Endothelial cell of umbilical vein (primary cell): Measurements from ENCODE around the gene CCS. TPM values are rescaled to one million over a fixed set of nuclear protein-coding genes. Genes with fewer than 3 reads are reported as not detected.

ENCODE experiments used
- BruUV-seq: library from RNA; stranded (reverse); fragments of 400-500 nt; replicated peaks from 2 replicates; lab custom pipeline; 2021; lab: Mats Ljungman, UMichigan
- CTCF ChIA-PET: fragments of 300-600, 350-600 bp; sonication (Branson Sonifier 250); formaldehyde crosslinking; loops from one replicate; lab custom pipeline; 2021; ENCODE audit warnings: antibody characterized with exemption, inconsistent platforms; lab: Charles Lee
- POLR2A ChIA-PET: fragments of 300-600, 350-600 bp; sonication (Branson Sonifier 250); formaldehyde crosslinking; loops from one replicate; lab custom pipeline; 2021; ENCODE audit warnings: antibody characterized with exemption, inconsistent platforms; lab: Charles Lee
- DNase-seq: peaks from one replicate; pipeline ENCODE4 v3.0.0-alpha.2; 2011; ENCODE audit warnings: low read depth, low spot score
- FAIRE-seq: peaks from 2 replicates; lab custom pipeline; 2011; peaks lifted over from hg19 to GRCh38; lab: Jason Lieb, UNC
- H2AFZ ChIP-seq: 2 replicates; pipeline ENCODE4 v1.6.0; 2012; ENCODE audit warnings: low read depth, low read length, control low read depth, inconsistent platforms
- H3K27ac ChIP-seq: 2 replicates; pipeline ENCODE4 v1.5.1; 2011; ENCODE audit warnings: low read depth, mild to moderate bottlenecking, control low read depth, low read length, moderate library complexity; ENCODE audit not compliant: insufficient read depth
- H3K27me3 ChIP-seq, 2 experiments: 2 replicates each; pipeline versions ENCODE4 v1.6.0 to v1.6.1; 2011; ENCODE audit warnings: low read length in 2 of 2, mixed read lengths in 1 of 2; ENCODE audit not compliant: control insufficient read depth in 2 of 2, insufficient read depth in 2 of 2
- H3K36me3 ChIP-seq, 2 experiments: 2 replicates in 1 of 2; 3 replicates in 1 of 2; pipeline ENCODE4 v1.5.1; 2011; ENCODE audit warnings: low read length in 2 of 2, mild to moderate bottlenecking in 1 of 2, moderate library complexity in 1 of 2; ENCODE audit not compliant: control insufficient read depth in 2 of 2, insufficient read depth in 2 of 2; ENCODE audit errors: extremely low read depth in 1 of 2
- H3K4me1 ChIP-seq: 3 replicates; pipeline ENCODE4 v1.5.1; 2011; ENCODE audit warnings: mild to moderate bottlenecking, low read length; ENCODE audit not compliant: control insufficient read depth, insufficient read depth; ENCODE audit errors: extremely low read depth
- H3K4me2 ChIP-seq: 2 replicates; pipeline ENCODE4 v1.6.1; 2011; ENCODE audit warnings: low read length, control low read depth, mixed read lengths; ENCODE audit not compliant: insufficient read depth
- H3K4me3 ChIP-seq, 3 experiments: fragments of 200-600 bp in 1 of 3; sonication (generic), shearing (Covaris generic) in 1 of 3; replicated peaks in 1 of 3; 2 replicates each; pipeline ENCODE4 v1.5.1; 2011 to 2016; ENCODE audit warnings: control low read depth in 3 of 3, low read length in 3 of 3, mild to moderate bottlenecking in 2 of 3, inconsistent platforms in 1 of 3, low read depth in 1 of 3, moderate library complexity in 1 of 3; ENCODE audit not compliant: insufficient read depth in 1 of 3
- H3K79me2 ChIP-seq: 2 replicates; pipeline ENCODE4 v1.6.0; 2012; ENCODE audit warnings: low read length, inconsistent platforms; ENCODE audit not compliant: control insufficient read depth, insufficient read depth
- H3K9ac ChIP-seq: replicated peaks from 2 replicates; pipeline ENCODE3; 2011; ENCODE audit warnings: low read length, control low read depth; ENCODE audit not compliant: insufficient read depth; ENCODE audit errors: extremely low read depth
- H3K9me1 ChIP-seq: replicated peaks from 3 replicates; pipeline ENCODE4 v1.6.0; 2011; ENCODE audit warnings: mild to moderate bottlenecking, low read length; ENCODE audit not compliant: control insufficient read depth, insufficient read depth; ENCODE audit errors: extremely low read depth
- H3K9me3 ChIP-seq: replicated peaks from 2 replicates; pipeline ENCODE4 v1.5.1; 2012; ENCODE audit warnings: low read length, inconsistent platforms; ENCODE audit not compliant: control insufficient read depth, insufficient read depth
- H4K20me1 ChIP-seq: replicated peaks from 2 replicates; pipeline ENCODE3; 2011; ENCODE audit warnings: mild to moderate bottlenecking, low read length; ENCODE audit not compliant: control insufficient read depth, insufficient read depth; ENCODE audit errors: extremely low read depth
- EZH2 ChIP-seq: IDR thresholded peaks from 2 replicates; pipeline ENCODE4 v1.6.1; 2012; ENCODE audit warnings: borderline replicate concordance, low read depth, mild to moderate bottlenecking, moderate library complexity, low read length, inconsistent platforms; ENCODE audit not compliant: severe bottlenecking
- FOS ChIP-seq: IDR thresholded peaks from 2 replicates; pipeline ENCODE4 v1.6.1; 2011; ENCODE audit warnings: mild to moderate bottlenecking, low read length, moderate library complexity, borderline replicate concordance; ENCODE audit not compliant: insufficient read depth
- GATA2 ChIP-seq: IDR thresholded peaks from 2 replicates; pipeline ENCODE4 v1.7.0; 2011; ENCODE audit warnings: low read depth, mild to moderate bottlenecking, moderate library complexity, mixed read lengths, low read length; ENCODE audit not compliant: insufficient read length, insufficient read depth
- MYC ChIP-seq: IDR thresholded peaks from one replicate; pipeline ENCODE4 v1.6.1; 2011; ENCODE audit warnings: mild to moderate bottlenecking, low read depth, low read length
- POLR2A ChIP-seq: IDR thresholded peaks from 2 replicates; pipeline ENCODE4 v1.6.1; 2012; ENCODE audit warnings: low read depth, mild to moderate bottlenecking, control low read depth, low read length
- POLR2AphosphoS5 ChIP-seq: IDR thresholded peaks from 2 replicates; pipeline ENCODE4 v1.6.1; 2012; ENCODE audit warnings: low read depth, mild to moderate bottlenecking, control low read depth, low read length, moderate library complexity; ENCODE audit not compliant: insufficient read depth
- dilution Hi-C: fragments of 300-500 bp; cut with MboI; formaldehyde crosslinking; loops from one replicate; pipeline ENCODE4 v1.15.0; 2019; ENCODE audit warnings: low sequenced_read_pairs; ENCODE audit not compliant: extremely low pct_ligation_motif_present
- intact Hi-C: fragments of 100-400 bp; cut with micrococcal nuclease; formaldehyde crosslinking; loops from one replicate; pipeline ENCODE4 v1.10.0; 2022
- polyA plus RNA-seq, 4 experiments: library from polyadenylated mRNA; depleted of rRNA in 3 of 4; stranded (reverse) in 3 of 4; unstranded in 1 of 4; fragments of >200 nt; gene quantifications; 2 replicates each; pipeline versions ENCODE4 v1.2.1 to v1.2.3, GENCODE V29; 2011 to 2012; ENCODE audit warnings: missing spikeins in 1 of 4
- total RNA-seq: library from RNA; stranded (reverse); gene quantifications from 2 replicates; pipeline ENCODE4 v1.2.3, GENCODE V29; 2021

The CCS gene
- total and polyA plus RNA-seq, 2 donors (not counting 3 experiments of a cell fraction or from before 2014, with no cell fraction given): 38.7 to 39.0 TPM

GRCh38 chr11:66550887-66551286, 42.1 kb upstream of the CCS start:
- DNase-seq (no peak), FAIRE-seq (no peak)
- no peak overlapping the region for H3K4me2 ChIP-seq
- ChIA-PET POLR2A (no interaction called here), CTCF (interaction anchor here (0.5 kb wide), 1 partner anchor 18 kb away, joined by 3 read pairs; no protein-coding TSS in a partner anchor)
- no peaks in the 10 kb centered on the region for H3K79me2 ChIP-seq
- H3K4me1 ChIP-seq: peaks cover 5% of the 10 kb centered on the region
- intact Hi-C loops (no loop called here), dilution Hi-C loops (no loop called here)
- no TSS peak for BruUV-seq
- no peaks in the 10 kb centered on the region for H3K36me3 ChIP-seq
- no peaks in the 10 kb centered on the region for H3K9me3 ChIP-seq
- no peaks in the 10 kb centered on the region for H3K27me3 ChIP-seq
- no peak overlapping the region for H3K4me3 ChIP-seq
- no peaks in the 10 kb centered on the region for H4K20me1 ChIP-seq
- no peaks in the 10 kb centered on the region for H3K9me1 ChIP-seq
- no peak overlapping the region for H3K27ac ChIP-seq
- no peak for TF ChIP-seq FOS
- no peak for TF ChIP-seq POLR2A
- no peak for TF ChIP-seq POLR2AphosphoS5
- no peak for TF ChIP-seq MYC
- no peak overlapping the region for H2AFZ ChIP-seq
- no peak overlapping the region for H3K9ac ChIP-seq

GRCh38 chr11:66554602-66555001, 38.4 kb upstream of the CCS start:
- H3K9me3 ChIP-seq: no peaks in the 10 kb centered on the region
- intact Hi-C loops: no loop called here
- H3K27ac ChIP-seq: no peak overlapping the region
- dilution Hi-C loops: no loop called here
- H3K27me3 ChIP-seq: peaks cover 5 to 6% of the 10 kb centered on the region in 2 experiments
- no peaks in the 10 kb centered on the region for H3K4me1 ChIP-seq
- no peaks in the 10 kb centered on the region for H3K36me3 ChIP-seq
- H3K4me2 ChIP-seq: no peak overlapping the region
- H3K4me3 ChIP-seq: no peak overlapping the region
- H4K20me1 ChIP-seq: no peaks in the 10 kb centered on the region
- POLR2A ChIA-PET: no interaction called here
- no peaks in the 10 kb centered on the region for H3K79me2 ChIP-seq
- BruUV-seq: no TSS peak
- H3K9me1 ChIP-seq: no peaks in the 10 kb centered on the region
- FAIRE-seq: no peak
- no peak overlapping the region for H2AFZ ChIP-seq
- DNase-seq: no peak
- CTCF ChIA-PET: interaction anchor here (1.4 kb wide), 1 partner anchor 8 kb away, joined by 3 read pairs; the partner anchor contains the start of genes ACTN3 and ZDHHC24
- no peak overlapping the region for H3K9ac ChIP-seq
- TF ChIP-seq GATA2 (no peak), FOS (no peak), EZH2 (no peak)
